ENCODE results near the gene THAP4.

THAP4 gene

GRCh38 chr2:241635756-241636155 lies 1.2 kb downstream of the THAP4 start:
- Histone ChIP-seq H3K9me2 (replicated peaks; ENCODE audit: insufficient read depth, low read length) (no peaks in the 10 kb centered on the region), H3K27me3 (ENCODE audit: low read length) (no peaks in the 10 kb centered on the region), H3K9ac (ENCODE audit: low read length) (peak overlapping the region; percentile 95), H3F3A (ENCODE audit: insufficient read depth) (0 out of 2 replicates have a peak, but pooled peaks cover 5% of the 10 kb centered on the region), H3K9me3 (ENCODE audit: insufficient read depth, low read length) (peaks cover 13% of the 10 kb centered on the region), H3K4me3 (ENCODE audit: insufficient read depth, low read length, poor library complexity, severe bottlenecking) (peak overlapping the region; percentile 86), H2AFZ (ENCODE audit: low read depth, low read length, severe bottlenecking) (peak overlapping the region; percentile 71), H3K36me3 (ENCODE audit: low read length) (peaks cover 20% of the 10 kb centered on the region), H3K27ac (ENCODE audit: low read depth, low read length) (no peak overlapping the region), H4K20me1 (ENCODE audit: low read depth, low read length) (no peaks in the 10 kb centered on the region), H3K4me2 (ENCODE audit: low read depth, low read length, poor library complexity, severe bottlenecking) (peak overlapping the region; percentile 91), H3K79me2 (ENCODE audit: insufficient read depth, low read length) (peaks cover 81% of the 10 kb centered on the region)
- TF ChIP-seq, protein P1, sequence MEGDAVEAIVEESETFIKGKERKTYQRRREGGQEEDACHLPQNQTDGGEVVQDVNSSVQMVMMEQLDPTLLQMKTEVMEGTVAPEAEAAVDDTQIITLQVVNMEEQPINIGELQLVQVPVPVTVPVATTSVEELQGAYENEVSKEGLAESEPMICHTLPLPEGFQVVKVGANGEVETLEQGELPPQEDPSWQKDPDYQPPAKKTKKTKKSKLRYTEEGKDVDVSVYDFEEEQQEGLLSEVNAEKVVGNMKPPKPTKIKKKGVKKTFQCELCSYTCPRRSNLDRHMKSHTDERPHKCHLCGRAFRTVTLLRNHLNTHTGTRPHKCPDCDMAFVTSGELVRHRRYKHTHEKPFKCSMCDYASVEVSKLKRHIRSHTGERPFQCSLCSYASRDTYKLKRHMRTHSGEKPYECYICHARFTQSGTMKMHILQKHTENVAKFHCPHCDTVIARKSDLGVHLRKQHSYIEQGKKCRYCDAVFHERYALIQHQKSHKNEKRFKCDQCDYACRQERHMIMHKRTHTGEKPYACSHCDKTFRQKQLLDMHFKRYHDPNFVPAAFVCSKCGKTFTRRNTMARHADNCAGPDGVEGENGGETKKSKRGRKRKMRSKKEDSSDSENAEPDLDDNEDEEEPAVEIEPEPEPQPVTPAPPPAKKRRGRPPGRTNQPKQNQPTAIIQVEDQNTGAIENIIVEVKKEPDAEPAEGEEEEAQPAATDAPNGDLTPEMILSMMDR (IDR thresholded peaks at IDR 0.05; ENCODE audit: insufficient read depth, low read length, poor library complexity, severe bottlenecking): no peak
- no peak for TF ChIP-seq EZH2phosphoT487 (conservative IDR thresholded peaks at IDR 0.05; ENCODE audit: low read length)

- Histone ChIP-seq H2AFZ (ENCODE audit: low read depth, low read length, severe bottlenecking) (no peak overlapping the region), H4K20me1 (ENCODE audit: low read depth, low read length) (no peaks in the 10 kb centered on the region), H3K27me3 (ENCODE audit: low read length) (no peaks in the 10 kb centered on the region), H3K27ac (ENCODE audit: low read depth, low read length) (no peak overlapping the region), H3K4me3 (ENCODE audit: insufficient read depth, low read length, poor library complexity, severe bottlenecking) (no peak overlapping the region), H3F3A (ENCODE audit: insufficient read depth) (0 out of 2 replicates have a peak, but pooled peaks cover 5% of the 10 kb centered on the region), H3K79me2 (ENCODE audit: insufficient read depth, low read length) (peaks cover 77% of the 10 kb centered on the region), H3K9ac (ENCODE audit: low read length) (no peak overlapping the region), H3K36me3 (ENCODE audit: low read length) (0 out of 2 replicates have a peak, but pooled peaks cover 3% of the 10 kb centered on the region), H3K4me2 (ENCODE audit: low read depth, low read length, poor library complexity, severe bottlenecking) (no peak overlapping the region), H3K9me3 (ENCODE audit: insufficient read depth, low read length) (no peaks in the 10 kb centered on the region), H3K9me2 (replicated peaks; ENCODE audit: insufficient read depth, low read length) (no peaks in the 10 kb centered on the region)
- no peak for TF ChIP-seq EZH2phosphoT487 (conservative IDR thresholded peaks at IDR 0.05; ENCODE audit: low read length)
- TF ChIP-seq, protein P1 (IDR thresholded peaks at IDR 0.05; ENCODE audit: insufficient read depth, low read length, poor library complexity, severe bottlenecking): no peak
These were observed 3.4 kb downstream of the THAP4 start for GRCh38 chr2:241633561-241633960.

- H3K9ac ChIP-seq (ENCODE audit: low read length): no peak overlapping the region
- no peak overlapping the region for H3K4me2 ChIP-seq (ENCODE audit: low read depth, low read length, poor library complexity, severe bottlenecking)
- no peaks in the 10 kb centered on the region for H3K27me3 ChIP-seq (ENCODE audit: low read length)
- no peak for TF ChIP-seq EZH2phosphoT487 (conservative IDR thresholded peaks at IDR 0.05; ENCODE audit: low read length)
- TF ChIP-seq, protein P1 (IDR thresholded peaks at IDR 0.05; ENCODE audit: insufficient read depth, low read length, poor library complexity, severe bottlenecking): no peak
- no peaks in the 10 kb centered on the region for H3K9me3 ChIP-seq (ENCODE audit: insufficient read depth, low read length)
- no peak overlapping the region for H3K27ac ChIP-seq (ENCODE audit: low read depth, low read length)
- H3F3A ChIP-seq (ENCODE audit: insufficient read depth): no peaks in the 10 kb centered on the region
- H2AFZ ChIP-seq (ENCODE audit: low read depth, low read length, severe bottlenecking): no peak overlapping the region
- H3K9me2 ChIP-seq (replicated peaks; ENCODE audit: insufficient read depth, low read length): no peaks in the 10 kb centered on the region
- H3K79me2 ChIP-seq (ENCODE audit: insufficient read depth, low read length): peaks cover 77% of the 10 kb centered on the region
- no peaks in the 10 kb centered on the region for H4K20me1 ChIP-seq (ENCODE audit: low read depth, low read length)
- H3K4me3 ChIP-seq (ENCODE audit: insufficient read depth, low read length, poor library complexity, severe bottlenecking): no peak overlapping the region
- H3K36me3 ChIP-seq (ENCODE audit: low read length): 0 out of 2 replicates have a peak, but pooled peaks cover 3% of the 10 kb centered on the region
These were observed 4.3 kb downstream of the THAP4 start for GRCh38 chr2:241632478-241633325.

Measured in SU-DHL-6 (cell line).